ENCODE measurements around the gene GOLGA6L6.
"Not testable (repeated sequence)": the region's sequence is repeated elsewhere in the genome, so short reads cannot be mapped to it uniquely, and the experiment has no call there.

The GOLGA6L6 gene, protein sequence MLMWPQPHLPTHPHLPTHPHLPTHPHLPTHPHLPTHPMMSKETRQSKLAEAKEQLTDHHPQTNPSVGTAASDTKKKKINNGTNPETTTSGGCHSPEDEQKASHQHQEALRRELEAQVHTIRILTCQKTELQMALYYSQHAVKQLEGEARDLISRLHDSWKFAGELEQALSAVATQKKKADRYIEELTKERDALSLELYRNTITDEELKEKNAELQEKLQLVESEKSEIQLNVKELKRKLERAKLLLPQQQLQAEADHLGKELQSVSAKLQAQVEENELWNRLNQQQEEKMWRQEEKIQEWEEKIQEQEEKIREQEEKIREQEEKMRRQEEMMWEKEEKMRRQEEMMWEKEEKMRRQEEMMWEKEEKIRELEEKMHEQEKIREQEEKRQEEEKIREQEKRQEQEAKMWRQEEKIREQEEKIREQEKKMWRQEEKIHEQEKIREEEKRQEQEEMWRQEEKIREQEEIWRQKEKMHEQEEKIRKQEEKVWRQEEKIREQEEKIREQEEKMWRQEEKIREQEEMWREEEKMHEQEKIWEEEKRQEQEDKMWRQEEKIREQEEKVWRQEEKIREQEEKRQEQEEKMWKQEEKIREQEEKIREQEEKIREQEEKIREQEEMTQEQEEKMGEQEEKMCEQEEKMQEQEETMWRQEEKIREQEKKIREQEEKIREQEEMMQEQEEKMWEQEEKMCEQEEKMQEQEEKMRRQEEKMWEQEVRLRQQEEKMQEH

DNA sequence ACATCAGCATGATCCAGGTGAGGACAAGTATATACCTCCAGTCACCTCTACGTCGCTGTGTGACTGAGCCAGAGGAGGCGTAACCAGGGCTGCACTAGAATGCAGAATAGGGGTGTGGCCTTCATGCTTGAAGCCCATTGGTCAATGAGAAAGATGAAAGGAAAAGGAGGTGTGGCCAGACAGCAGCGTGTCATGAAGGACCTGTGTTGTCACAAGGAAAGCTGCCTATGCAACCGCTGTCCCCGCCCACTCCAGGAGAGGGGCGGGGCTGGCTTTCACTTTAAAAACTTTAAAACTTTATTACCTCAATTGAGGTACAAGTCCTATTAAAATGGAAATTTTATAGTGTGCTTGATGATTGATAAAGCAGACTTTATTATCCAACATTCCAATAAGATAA lies at the start of gene GOLGA6L6:
Gene GOLGA6L6, minus strand, starts transcription at position 101 of the 400 bp plus-strand sequence. Its CDS starts 91 bp downstream, at position 10.
- DNase-seq: not testable (repeated sequence)

DNA sequence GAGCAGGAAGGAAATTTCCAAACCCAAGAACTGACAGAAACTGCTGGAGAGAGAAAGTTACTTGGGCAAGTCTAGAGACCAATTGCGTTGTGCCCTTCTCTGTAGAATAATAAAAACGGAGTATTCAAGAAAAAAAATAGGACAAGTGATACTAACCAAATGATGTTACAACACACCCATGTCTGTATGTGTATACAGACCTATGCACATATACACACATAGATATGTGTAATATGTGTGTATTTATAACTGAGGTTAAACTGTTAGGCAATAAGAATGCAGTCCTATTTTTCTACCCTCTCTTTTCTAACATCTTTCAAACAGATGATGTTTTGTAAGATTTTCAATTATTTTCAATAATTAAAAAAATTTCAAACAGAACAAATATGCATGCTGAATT lies 48.5 kb upstream of the GOLGA6L6 start:
- DNase-seq: not testable (repeated sequence)

DNA sequence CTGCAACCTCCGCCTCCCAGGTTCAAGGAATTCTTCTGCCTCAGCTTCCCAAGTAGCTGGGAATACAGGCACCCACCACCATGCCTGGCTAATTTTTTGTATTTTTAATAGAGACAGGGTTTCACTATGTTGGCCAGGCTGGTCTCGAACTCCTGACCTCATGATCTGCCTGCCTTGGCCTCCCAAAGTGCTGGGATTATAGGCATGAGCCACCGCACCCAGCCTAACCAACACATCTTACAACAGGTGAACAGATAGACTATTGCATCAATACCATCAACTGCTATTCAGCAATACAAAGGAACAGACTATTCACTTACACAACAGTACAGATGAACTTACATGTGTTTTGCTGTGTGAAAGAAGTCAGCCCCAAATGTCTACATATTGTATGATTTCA lies 45.2 kb upstream of the GOLGA6L6 start:
- DNase-seq: not testable (repeated sequence)

DNA sequence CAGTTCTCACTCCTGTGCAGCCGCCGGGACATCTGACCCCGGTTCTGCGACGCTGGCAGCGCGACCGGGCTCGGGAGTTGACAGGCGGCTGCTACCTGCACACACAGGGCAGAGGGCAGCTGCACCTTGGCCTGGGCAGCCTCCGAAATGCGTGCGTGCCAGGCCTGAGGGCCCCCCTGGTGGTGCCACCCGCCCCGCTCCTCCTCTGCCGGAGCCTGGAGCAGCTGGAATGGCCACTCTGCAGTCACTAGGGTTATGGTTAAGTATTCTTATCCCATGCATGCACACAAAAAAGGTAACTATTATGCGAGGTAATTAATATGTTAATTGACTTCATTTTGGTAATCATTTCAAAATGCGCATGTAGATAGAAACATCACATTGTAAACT lies 41.1 kb upstream of the GOLGA6L6 start:
- not testable (repeated sequence) for DNase-seq

DNA sequence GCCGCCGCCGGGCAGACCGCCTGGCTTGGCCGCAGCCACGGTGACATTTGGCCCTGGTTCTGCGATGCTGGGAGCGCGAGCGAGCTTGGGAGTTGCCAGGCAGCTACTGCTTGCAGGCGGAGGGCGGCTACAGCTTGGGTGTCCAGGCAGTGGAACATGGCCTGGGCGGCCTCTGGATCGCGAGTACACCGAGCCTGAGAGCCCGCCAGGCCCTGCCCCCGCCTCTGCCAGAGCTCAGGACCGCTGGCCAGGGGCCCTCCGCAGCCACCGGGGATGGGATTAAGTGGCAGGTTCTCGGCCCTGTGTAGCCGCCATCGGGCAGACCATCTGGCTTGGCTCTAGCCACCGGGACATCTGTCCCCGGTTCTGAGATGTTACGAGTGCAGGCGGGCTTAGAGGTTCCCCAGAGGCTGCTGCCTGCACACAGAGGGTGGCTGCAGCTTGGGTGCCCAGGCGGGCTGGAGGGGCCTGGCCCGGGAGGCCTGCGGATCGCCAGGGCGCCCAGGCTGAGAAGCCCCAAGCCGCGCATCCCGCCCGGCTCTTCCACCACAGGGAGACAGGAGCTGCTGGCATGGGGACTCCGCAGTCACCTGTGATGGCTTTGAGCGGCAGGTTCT lies 40.6 kb upstream of the GOLGA6L6 start:
- not testable (repeated sequence) for DNase-seq

DNA sequence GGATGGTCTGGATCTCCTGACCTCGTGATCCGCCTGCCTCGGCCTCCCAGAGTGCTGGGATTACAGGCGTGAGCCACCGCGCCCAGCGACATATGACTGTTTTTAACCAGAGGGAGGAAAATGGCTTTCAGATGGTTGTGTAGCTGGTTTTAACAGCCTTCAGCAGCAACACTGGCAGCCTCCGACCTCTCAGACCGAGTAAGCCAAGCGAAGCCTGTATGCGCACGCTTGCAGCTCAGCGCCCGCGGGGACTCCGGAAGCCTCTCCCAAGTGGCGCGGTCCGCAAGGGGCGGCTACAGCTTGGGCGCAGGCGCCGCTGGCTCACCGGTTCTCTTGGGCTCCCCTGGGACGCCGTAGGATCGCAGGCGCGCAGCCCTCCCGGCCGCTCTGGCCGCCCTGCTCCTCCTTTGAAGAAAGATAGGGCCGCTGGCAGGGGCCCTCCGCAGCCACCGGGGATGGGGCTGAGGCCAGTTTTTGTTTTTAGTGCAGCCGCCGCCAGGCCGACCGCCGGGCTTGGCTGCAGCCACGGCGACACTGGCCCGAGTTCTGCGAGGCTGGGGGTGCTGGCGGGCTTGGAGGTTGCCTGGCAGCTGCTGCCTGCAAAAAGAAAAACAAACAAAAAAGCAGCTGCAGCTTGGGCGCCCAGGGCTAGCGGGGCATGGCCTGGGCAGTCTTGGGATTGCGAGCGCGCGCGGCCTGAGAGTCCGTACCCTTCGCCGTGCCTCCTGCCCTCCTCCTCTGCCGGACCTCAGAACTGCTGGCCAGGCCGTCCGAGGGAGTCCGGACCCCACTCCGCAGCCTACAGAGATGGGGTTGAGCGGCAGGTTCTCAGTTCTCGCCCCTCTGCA lies 39.9 kb upstream of the GOLGA6L6 start:
- DNase-seq: not testable (repeated sequence)

DNA sequence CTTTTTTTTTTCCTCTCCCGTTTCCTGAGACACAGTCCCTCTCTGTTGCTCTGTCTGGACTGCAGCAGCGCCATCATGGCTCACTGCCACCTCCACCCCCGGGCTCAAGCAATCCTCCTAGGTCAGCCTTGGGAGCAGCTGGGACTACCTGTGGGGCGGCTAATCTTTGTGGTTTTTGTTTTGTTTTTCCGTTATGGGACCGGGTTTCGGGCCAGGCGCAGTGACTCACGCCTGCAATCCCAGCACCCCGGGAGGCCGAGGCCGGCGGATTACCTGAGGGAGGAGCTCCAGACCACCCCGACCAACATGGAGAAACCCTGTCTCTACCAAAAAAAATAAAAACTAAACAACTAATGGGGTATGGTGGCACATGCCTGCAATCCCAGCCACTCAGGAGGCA lies 38.1 kb upstream of the GOLGA6L6 start:
- not testable (repeated sequence) for DNase-seq

DNA sequence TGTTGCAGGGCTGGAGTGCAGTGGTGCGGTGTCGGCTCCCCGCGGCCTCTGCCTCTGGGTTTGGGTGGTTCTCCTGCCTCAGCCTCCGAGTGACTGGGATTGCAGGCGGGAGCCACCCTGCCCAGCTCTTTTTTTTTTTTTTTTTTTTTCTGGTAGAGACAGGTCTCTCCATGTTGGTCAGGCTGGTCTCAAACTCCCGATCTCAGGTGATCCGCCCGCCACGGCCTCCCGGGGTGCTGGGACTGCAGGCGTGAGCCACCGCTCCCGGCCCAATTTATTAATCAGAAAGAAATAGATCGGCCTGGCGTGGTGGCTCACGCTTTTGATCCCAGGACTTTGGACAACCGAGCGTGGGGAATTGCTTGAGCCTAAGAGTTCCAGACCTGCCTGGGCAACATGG lies 9.7 kb upstream of the GOLGA6L6 start:
- DNase-seq: not testable (repeated sequence)

DNA sequence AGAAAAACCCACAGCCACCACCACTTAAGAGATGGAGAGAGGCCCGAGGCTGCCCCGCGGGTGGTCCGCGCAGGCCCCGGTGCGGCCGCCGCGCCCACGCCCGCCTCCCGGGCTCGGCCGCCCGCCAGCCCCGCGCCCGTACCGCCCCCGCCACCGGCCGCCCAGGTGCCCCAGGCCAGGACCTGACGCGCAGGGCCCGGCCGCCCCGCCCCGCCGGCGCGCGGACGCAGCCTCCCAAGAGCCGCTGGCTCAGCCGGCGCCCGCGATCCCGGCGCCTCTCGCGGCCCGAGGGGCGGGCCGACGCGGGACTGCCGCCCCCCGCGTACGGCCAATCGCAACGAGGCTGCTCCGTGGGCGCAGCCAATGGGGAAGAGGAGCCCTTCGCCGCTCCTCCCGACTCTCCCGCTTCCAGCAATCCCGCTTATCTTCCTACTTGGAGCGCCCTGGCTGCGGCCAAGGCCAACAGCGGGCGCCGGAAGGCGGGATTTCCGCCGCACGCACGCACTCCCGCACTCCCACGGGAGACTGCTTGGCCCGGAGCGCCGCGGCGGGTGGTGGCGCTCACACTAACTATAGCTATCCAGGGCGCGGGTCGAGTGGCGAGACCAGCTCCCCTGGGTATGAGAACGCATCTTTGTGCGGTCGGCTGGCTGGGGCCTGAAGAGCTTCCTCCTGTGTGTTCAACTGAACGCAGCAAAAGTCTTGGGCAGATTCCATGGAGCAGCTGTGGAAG lies 35.5 kb downstream of the GOLGA6L6 start:
- DNase-seq: not testable (repeated sequence)

DNA sequence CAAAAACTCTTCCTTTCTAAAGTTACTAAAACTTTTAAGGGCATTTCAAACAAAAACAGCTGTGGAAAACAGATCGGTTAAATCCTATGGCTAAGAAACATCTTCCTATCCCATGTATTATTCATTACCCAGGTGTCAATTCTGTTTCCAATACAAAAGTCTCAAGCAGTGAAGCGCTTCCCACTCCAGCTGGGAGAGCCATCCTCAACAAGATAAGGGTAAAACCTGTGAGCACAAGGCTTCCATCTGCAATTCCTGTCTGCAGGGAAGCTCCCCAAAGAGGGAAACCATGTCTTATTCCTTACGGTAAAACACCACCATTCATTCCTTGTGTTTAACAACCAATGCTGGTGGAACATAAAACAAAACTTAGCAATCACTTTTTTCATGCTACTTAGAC lies 38.8 kb downstream of the GOLGA6L6 start:
- not testable (repeated sequence) for DNase-seq

DNA sequence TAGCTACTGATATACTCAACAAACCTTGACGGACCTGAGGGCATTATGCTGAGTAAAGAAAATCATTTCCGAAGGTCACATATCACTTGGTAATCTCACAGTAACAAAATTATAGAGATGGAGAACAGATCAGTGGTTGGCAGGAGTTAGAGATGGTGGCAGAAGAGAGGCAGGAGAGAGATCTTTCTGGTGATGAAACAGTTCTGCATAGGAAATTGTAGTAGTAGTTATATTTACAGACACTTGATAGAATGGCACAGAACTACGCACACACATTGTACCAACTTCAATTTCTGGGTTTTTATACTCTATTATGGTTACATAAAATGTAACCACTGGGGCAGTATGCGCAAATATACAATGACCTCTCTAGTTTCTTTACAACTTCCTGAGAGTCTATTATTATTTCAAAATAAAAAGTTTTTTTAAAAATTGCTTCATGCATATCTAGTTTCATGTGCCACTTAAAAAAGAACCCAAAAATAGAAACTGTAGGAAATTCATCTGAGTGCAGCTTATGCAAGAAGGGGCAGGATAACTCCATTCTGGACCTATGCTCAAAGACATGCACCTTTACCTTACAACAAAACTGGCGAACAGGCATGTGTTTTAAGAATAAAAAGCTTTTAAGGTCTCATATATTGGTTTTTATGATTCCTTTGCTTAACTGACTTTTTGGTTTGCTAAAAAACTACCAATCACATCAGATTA lies 39.9 kb downstream of the GOLGA6L6 start:
- DNase-seq: not testable (repeated sequence)

DNA sequence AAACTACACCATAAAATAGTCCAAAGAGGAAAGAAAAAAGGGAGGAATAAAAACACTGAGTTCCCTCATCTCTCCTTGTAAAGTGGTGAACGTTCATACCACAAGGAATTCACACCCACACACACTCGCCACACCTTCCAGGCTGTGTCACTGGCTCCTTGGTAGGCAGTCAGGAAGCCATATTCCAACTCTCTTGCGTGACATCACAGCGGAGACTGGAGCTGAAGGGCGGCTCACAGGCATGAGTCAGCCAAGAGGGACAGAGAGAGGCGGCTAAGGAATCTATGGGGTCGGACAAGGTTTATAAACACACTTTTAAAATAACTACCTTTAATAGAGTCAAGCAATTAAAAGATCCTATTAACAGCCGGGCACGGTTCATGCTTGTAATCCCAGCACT lies 43.8 kb downstream of the GOLGA6L6 start:
- DNase-seq: not testable (repeated sequence)

DNA sequence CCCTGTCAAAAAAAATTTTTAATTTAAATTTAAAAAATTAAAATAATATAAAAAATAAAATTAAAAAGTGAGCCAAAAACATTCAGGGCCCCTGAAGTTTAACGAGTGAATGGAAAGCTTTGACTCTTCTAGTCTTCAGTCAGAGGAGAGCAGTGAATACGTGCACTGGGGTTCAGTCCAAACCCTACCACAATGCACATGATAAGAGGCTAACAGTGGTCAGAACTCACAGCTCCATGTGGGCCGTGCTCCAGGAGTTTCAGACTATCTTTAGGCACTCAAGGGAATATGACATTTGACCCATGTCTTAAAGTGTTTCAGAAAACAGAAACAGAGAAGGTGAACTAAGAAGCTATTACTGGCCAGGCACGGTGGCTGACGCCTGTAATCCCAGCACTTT lies 48.6 kb downstream of the GOLGA6L6 start:
- DNase-seq: not testable (repeated sequence)

DNA sequence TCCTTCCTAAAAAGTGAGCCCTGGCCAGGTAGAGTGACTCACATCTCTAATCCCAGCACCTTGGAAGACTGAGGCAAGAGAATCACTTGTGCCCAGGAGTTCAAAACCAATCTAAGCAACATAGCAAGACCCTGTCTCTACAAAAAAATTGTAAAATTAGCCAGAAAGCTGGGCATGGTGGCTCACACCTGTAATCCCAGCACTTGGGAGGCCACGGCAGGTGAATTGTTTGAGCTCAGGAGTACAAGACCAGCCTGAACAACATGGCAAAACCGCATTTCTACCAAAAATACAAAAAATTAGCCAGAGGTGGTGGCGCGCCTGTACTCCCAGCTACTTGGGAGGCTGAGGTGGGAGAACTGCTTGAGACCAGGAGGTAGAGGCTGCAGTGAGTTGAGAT lies 49.0 kb downstream of the GOLGA6L6 start:
- not testable (repeated sequence) for DNase-seq

DNA sequence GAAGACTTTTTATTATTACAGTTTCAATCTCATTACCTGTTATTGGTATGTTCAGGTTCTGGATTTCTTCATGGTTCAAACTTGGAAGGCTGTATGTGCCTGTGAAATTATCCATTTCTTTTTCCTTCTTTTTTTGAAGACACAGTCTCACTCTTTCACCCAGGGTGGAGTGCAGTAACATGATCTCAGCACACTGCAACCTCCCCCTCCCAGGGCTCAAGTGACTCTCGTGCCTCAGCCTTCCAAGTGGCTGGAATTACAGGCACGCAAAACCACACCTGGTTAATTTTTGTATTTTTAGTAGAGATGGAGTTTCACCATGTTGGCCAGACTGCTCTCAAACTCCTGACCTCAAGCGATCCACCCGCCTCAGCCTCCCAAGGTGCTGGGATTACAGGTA lies 52.3 kb downstream of the GOLGA6L6 start:
- not testable (repeated sequence) for DNase-seq

All from NCI-H187 (cell line).